Transverse colon (tissue), 4 donors: Measurements from ENCODE around the gene ZMIZ1. TPM values are rescaled to one million over a fixed set of nuclear protein-coding genes. Genes with fewer than 3 reads are reported as not detected.
A peak's percentile ranks its signal among the peaks of the same experiment; 100 is the strongest.

Experiments
- DNase-seq: peaks from one replicate; pipeline ENCODE4 v3.0.0-alpha.2; 2019
- H3K27ac ChIP-seq, 4 donors: fragments of 200-600 bp; sonication (generic); 2 replicates each; pipeline ENCODE4 v1.5.1; 2016 to 2018; ENCODE audit warnings: inconsistent platforms in 4 of 4
- H3K27me3 ChIP-seq: fragments of 200-600 bp; sonication (generic); 2 replicates; pipeline ENCODE4 v1.5.1; 2017; ENCODE audit warnings: inconsistent platforms
- H3K36me3 ChIP-seq, 4 donors: fragments of 200-600 bp; sonication (generic); 2 replicates each; pipeline ENCODE4 v1.5.1; 2017 to 2019; ENCODE audit warnings: inconsistent platforms in 4 of 4
- H3K4me1 ChIP-seq, 4 donors: fragments of 200-600 bp; sonication (generic); 2 replicates each; pipeline ENCODE4 v1.5.1; 2017 to 2020; ENCODE audit warnings: inconsistent platforms in 4 of 4
- H3K4me3 ChIP-seq, 4 donors: fragments of 200-600 bp; sonication (generic); 1 replicate in 1 of 4; 2 replicates in 3 of 4; pipeline versions ENCODE4 v1.5.1 to v1.6.1; 2017 to 2019; ENCODE audit warnings: inconsistent platforms in 4 of 4
- H3K9me3 ChIP-seq, 2 donors: fragments of 200-600 bp; sonication (generic); 2 replicates each; pipeline ENCODE4 v1.5.1; 2017 to 2019; ENCODE audit warnings: inconsistent platforms in 2 of 2
- CTCF ChIP-seq, 5 experiments: fragments of 200-600 bp in 3 of 5; fragments of 450-650 bp in 2 of 5; sonication (generic) in 3 of 5; IDR thresholded peaks; 1 replicate in 2 of 5; 2 replicates in 3 of 5; pipeline ENCODE4 v1.5.1; 2016 to 2017; ENCODE audit warnings: antibody characterized with exemption in 5 of 5, inconsistent platforms in 3 of 5, mild to moderate bottlenecking in 2 of 5, moderate library complexity in 1 of 5
- EP300 ChIP-seq: sonication (generic); formaldehyde crosslinking; IDR thresholded peaks from one replicate; pipeline ENCODE4 v1.6.1; 2017; ENCODE audit warnings: antibody characterized with exemption, low read depth
- POLR2A ChIP-seq: fragments of 450-650 bp; IDR thresholded peaks from one replicate; pipeline ENCODE4 v1.6.1; 2016; ENCODE audit warnings: antibody characterized with exemption, mild to moderate bottlenecking, moderate library complexity
- POLR2AphosphoS5 ChIP-seq, 3 donors: sonication (generic); formaldehyde crosslinking; IDR thresholded peaks; one replicate each; pipeline ENCODE4 v1.6.1; 2016; ENCODE audit warnings: antibody characterized with exemption in 3 of 3
- WGBS, 2 donors: methylation state at CpG; one replicate each; pipeline ENCODE4 v1.1.5; 2018; ENCODE audit warnings: low coverage in 1 of 2; 5-methylcytosine and 5-hydroxymethylcytosine counted together
- in situ Hi-C, 4 donors: fragments of 200-750 bp; cut with MboI; loops; one replicate each; pipeline versions ENCODE4 v1.15.0 to v1.15.1; 2017; ENCODE audit warnings: low sequenced_read_pairs in 3 of 4, low pct_ligation_motif_present in 1 of 4, low pct_unique_long_range_greater_than_20kb in 1 of 4
- intact Hi-C: fragments of 100-400 bp; cut with DNase I; formaldehyde crosslinking; loops from one replicate; pipeline ENCODE4 v1.15.1; 2023; ENCODE audit warnings: low total_unique reads
- total RNA-seq, 4 donors: library from RNA; depleted of rRNA; stranded (reverse); fragments of >200 nt; gene quantifications; one replicate each; pipeline ENCODE4 v1.1.0, GENCODE V29; 2016

Gene ZMIZ1
- total RNA-seq, 4 donors from 2014 or later: 32.0 to 108 (median 63.0) TPM

- Histone ChIP-seq H3K27me3 (no peaks in the 10 kb centered on the region), H3K4me3 (no peak overlapping the region), H3K9me3 (no peaks in the 10 kb centered on the region), H3K27ac (peak overlapping the region in 2 of 4 donors; percentile 10 to 34), H3K4me1 (peaks cover 14 to 28% (median 16%) of the 10 kb centered on the region in 4 donors), H3K36me3 (no peaks in the 10 kb centered on the region)
- TF ChIP-seq POLR2AphosphoS5 (IDR thresholded peaks at IDR 0.05): no peak
- no peak for TF ChIP-seq POLR2A
- no peak for TF ChIP-seq CTCF (IDR thresholded peaks at IDR 0.05)
- no peak for TF ChIP-seq EP300
- WGBS, 2 donors: 69 to 85% methylated on average over 2 to 4 of the region's 4 CpGs
- DNase-seq: no peak
- intact Hi-C loops (loop anchor here (10.0 kb wide), 2 partner anchors 228 to 888 kb away; no protein-coding TSS in a partner anchor), in situ Hi-C loops (loop anchor here (10.0 to 25.0 kb wide), 7 partner anchors 118 to 1155 kb away; partner anchors contain the start of genes POLR3A (in 2 of the 4) and RPS24 (in 2 of the 4))
Measured at GRCh38 chr10:79192677-79193003, 123.9 kb downstream of the ZMIZ1 start.

- 77% methylated on average over 14 of the region's 14 CpGs; no CpG with 5 or more reads in 1 of the 2 donors for WGBS, 2 donors
- H3K27ac ChIP-seq: no peak overlapping the region
- no peaks in the 10 kb centered on the region for H3K27me3 ChIP-seq
- no peak overlapping the region for H3K4me3 ChIP-seq
- TF ChIP-seq POLR2AphosphoS5 (IDR thresholded peaks at IDR 0.05): no peak
- no peak for TF ChIP-seq POLR2A
- no peak for TF ChIP-seq CTCF (IDR thresholded peaks at IDR 0.05)
- no peak for TF ChIP-seq EP300
- H3K9me3 ChIP-seq: no peaks in the 10 kb centered on the region
- in situ Hi-C loops (loop anchor here (10.0 to 25.0 kb wide), 7 partner anchors 119 to 1157 kb away; partner anchors contain the start of genes POLR3A (in 2 of the 4) and RPS24 (in 2 of the 4)), intact Hi-C loops (loop anchor here (10.0 kb wide), 2 partner anchors 229 to 889 kb away; no protein-coding TSS in a partner anchor)
- no peak for DNase-seq
- H3K4me1 ChIP-seq: peaks cover 6 to 18% (median 11%) of the 10 kb centered on the region in 4 donors
- H3K36me3 ChIP-seq: no peaks in the 10 kb centered on the region
Measured at GRCh38 chr10:79193694-79194382, 125.1 kb downstream of the ZMIZ1 start.

GRCh38 chr10:79195091-79195923 lies 126.5 kb downstream of the ZMIZ1 start:
- 17% methylated on average over 14 of the region's 22 CpGs; no CpG with 5 or more reads in 1 of the 2 donors for WGBS, 2 donors
- peak overlapping the region; percentile 55 to 80 (median 73) for H3K27ac ChIP-seq

More at GRCh38 chr10:79195091-79195923, 126.5 kb downstream of the ZMIZ1 start:
- DNase-seq: peak; percentile 87
- H3K4me1 ChIP-seq: peaks cover 6 to 18% (median 11%) of the 10 kb centered on the region in 4 donors
- intact Hi-C loops (loop anchor here (10.0 kb wide), 2 partner anchors 231 to 891 kb away; no protein-coding TSS in a partner anchor), in situ Hi-C loops (loop anchor here (5.0 to 25.0 kb wide), 8 partner anchors 121 to 1158 kb away; partner anchors contain the start of genes POLR3A (in 2 of the 4) and RPS24 (in 2 of the 4))
- no peaks in the 10 kb centered on the region for H3K36me3 ChIP-seq
- H3K4me3 ChIP-seq: no peak overlapping the region
- TF ChIP-seq POLR2A: no peak
- TF ChIP-seq CTCF (IDR thresholded peaks at IDR 0.05): peak; percentile 93 to 97 (median 96)
- no peaks in the 10 kb centered on the region for H3K9me3 ChIP-seq
- no peaks in the 10 kb centered on the region for H3K27me3 ChIP-seq
